GM19193 (cell line): ENCODE data around the gene ZNRF3.

Experiments used
- POLR2A ChIP-seq: IDR thresholded peaks from 4 replicates; pipeline ENCODE4 v1.6.1; 2011; ENCODE audit not compliant: insufficient read depth, insufficient read length; ENCODE audit errors: extremely low read depth

Gene ZNRF3

GRCh38 chr22:28899199-28899853 lies 16.0 kb downstream of the ZNRF3 start:
- no peak for TF ChIP-seq POLR2A

- no peak for TF ChIP-seq POLR2A
Observed at GRCh38 chr22:28900379-28900925, 17.1 kb downstream of the ZNRF3 start.

- TF ChIP-seq POLR2A: no peak
Observed at GRCh38 chr22:28902490-28902889, 19.1 kb downstream of the ZNRF3 start.

- TF ChIP-seq POLR2A: no peak
Observed at GRCh38 chr22:28903080-28903479, 19.7 kb downstream of the ZNRF3 start.

GRCh38 chr22:28903729-28904128 lies 20.4 kb downstream of the ZNRF3 start:
- TF ChIP-seq POLR2A: no peak

- TF ChIP-seq POLR2A: no peak
Observed at GRCh38 chr22:28904211-28904896, 21.0 kb downstream of the ZNRF3 start.

GRCh38 chr22:28905256-28905832 lies 22.0 kb downstream of the ZNRF3 start:
- no peak for TF ChIP-seq POLR2A

- no peak for TF ChIP-seq POLR2A
Observed at GRCh38 chr22:28906312-28906711, 22.9 kb downstream of the ZNRF3 start.

GRCh38 chr22:28907311-28908008 lies 24.1 kb downstream of the ZNRF3 start:
- no peak for TF ChIP-seq POLR2A

- TF ChIP-seq POLR2A: no peak
Observed at GRCh38 chr22:28909375-28909774, 26.0 kb downstream of the ZNRF3 start.

- TF ChIP-seq POLR2A: no peak
Observed at GRCh38 chr22:28910569-28911303, 27.4 kb downstream of the ZNRF3 start.

GRCh38 chr22:28911304-28911690 lies 27.9 kb downstream of the ZNRF3 start:
- no peak for TF ChIP-seq POLR2A

GRCh38 chr22:28911777-28912669 lies 28.7 kb downstream of the ZNRF3 start:
- TF ChIP-seq POLR2A: no peak

GRCh38 chr22:28914201-28914600 lies 30.8 kb downstream of the ZNRF3 start:
- no peak for TF ChIP-seq POLR2A

GRCh38 chr22:28915969-28916368 lies 32.6 kb downstream of the ZNRF3 start:
- no peak for TF ChIP-seq POLR2A
